GM18873 (cell line): ENCODE measurements around the gene ZDHHC22.
A peak's percentile ranks its signal among the peaks of the same experiment; 100 is the strongest.

ENCODE experiments used
- ATAC-seq: cut with Tn5 transposase; IDR thresholded peaks from one replicate; pipeline ENCODE4 v1.9.1; 2021; ENCODE audit warnings: mild to moderate bottlenecking, moderate library complexity, moderate number of reproducible peaks; ENCODE audit not compliant: unreplicated experiment, low FRiP score

Gene ZDHHC22

GRCh38 chr14:77131206-77131605 is 10.4 kb downstream of the ZDHHC22 start:
- ATAC-seq = no peak

GRCh38 chr14:77130386-77130785 is 11.2 kb downstream of the ZDHHC22 start:
- ATAC-seq = no peak

- no peak for ATAC-seq
These were observed 13.1 kb downstream of the ZDHHC22 start for GRCh38 chr14:77128414-77128891.

- no peak for ATAC-seq
These were observed 15.1 kb downstream of the ZDHHC22 start for GRCh38 chr14:77126461-77126990.

GRCh38 chr14:77125823-77126325 is 15.7 kb downstream of the ZDHHC22 start:
- ATAC-seq = no peak

GRCh38 chr14:77125281-77125801 is 16.2 kb downstream of the ZDHHC22 start:
- ATAC-seq = no peak

GRCh38 chr14:77124345-77125280 is 17.0 kb downstream of the ZDHHC22 start:
- no peak for ATAC-seq

- ATAC-seq = no peak
These were observed 17.9 kb downstream of the ZDHHC22 start for GRCh38 chr14:77123381-77124325.

- no peak for ATAC-seq
These were observed 19.0 kb downstream of the ZDHHC22 start for GRCh38 chr14:77122526-77123125.

GRCh38 chr14:77120771-77121743 is 20.5 kb downstream of the ZDHHC22 start:
- ATAC-seq = peak; percentile 90

- no peak for ATAC-seq
These were observed 21.7 kb downstream of the ZDHHC22 start for GRCh38 chr14:77119851-77120250.

- no peak for ATAC-seq
These were observed 25.3 kb downstream of the ZDHHC22 start for GRCh38 chr14:77116172-77116817.

GRCh38 chr14:77114609-77115008 is 27.0 kb downstream of the ZDHHC22 start:
- no peak for ATAC-seq

- ATAC-seq = no peak
These were observed 27.9 kb downstream of the ZDHHC22 start for GRCh38 chr14:77113644-77114043.

GRCh38 chr14:77111021-77111420 is 30.6 kb downstream of the ZDHHC22 start:
- ATAC-seq = no peak

- ATAC-seq = no peak
These were observed 31.3 kb downstream of the ZDHHC22 start for GRCh38 chr14:77110286-77110685.

- no peak for ATAC-seq
These were observed 31.9 kb downstream of the ZDHHC22 start for GRCh38 chr14:77109656-77110055.

- ATAC-seq = no peak
These were observed 32.8 kb downstream of the ZDHHC22 start for GRCh38 chr14:77108753-77109152.
